ENCODE measurements around the gene SLX4IP.
A peak's percentile ranks its signal among the peaks of the same experiment; 100 is the strongest.

SLX4IP gene

GRCh38 chr20:10662661-10663458, 227.8 kb downstream of the SLX4IP start:
- TF ChIP-seq, protein P1, sequence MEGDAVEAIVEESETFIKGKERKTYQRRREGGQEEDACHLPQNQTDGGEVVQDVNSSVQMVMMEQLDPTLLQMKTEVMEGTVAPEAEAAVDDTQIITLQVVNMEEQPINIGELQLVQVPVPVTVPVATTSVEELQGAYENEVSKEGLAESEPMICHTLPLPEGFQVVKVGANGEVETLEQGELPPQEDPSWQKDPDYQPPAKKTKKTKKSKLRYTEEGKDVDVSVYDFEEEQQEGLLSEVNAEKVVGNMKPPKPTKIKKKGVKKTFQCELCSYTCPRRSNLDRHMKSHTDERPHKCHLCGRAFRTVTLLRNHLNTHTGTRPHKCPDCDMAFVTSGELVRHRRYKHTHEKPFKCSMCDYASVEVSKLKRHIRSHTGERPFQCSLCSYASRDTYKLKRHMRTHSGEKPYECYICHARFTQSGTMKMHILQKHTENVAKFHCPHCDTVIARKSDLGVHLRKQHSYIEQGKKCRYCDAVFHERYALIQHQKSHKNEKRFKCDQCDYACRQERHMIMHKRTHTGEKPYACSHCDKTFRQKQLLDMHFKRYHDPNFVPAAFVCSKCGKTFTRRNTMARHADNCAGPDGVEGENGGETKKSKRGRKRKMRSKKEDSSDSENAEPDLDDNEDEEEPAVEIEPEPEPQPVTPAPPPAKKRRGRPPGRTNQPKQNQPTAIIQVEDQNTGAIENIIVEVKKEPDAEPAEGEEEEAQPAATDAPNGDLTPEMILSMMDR (IDR thresholded peaks at IDR 0.05): no peak
- H3K79me2 ChIP-seq: peaks cover 12% of the 10 kb centered on the region
- no peak overlapping the region for H3K9ac ChIP-seq
- no peaks in the 10 kb centered on the region for H3K9me3 ChIP-seq (ENCODE audit: control insufficient read depth, low read length)
- H3K36me3 ChIP-seq (ENCODE audit: control insufficient read depth, insufficient read depth, low read length): no peaks in the 10 kb centered on the region
- H3K27ac ChIP-seq: no peak overlapping the region
- no peak overlapping the region for H3K4me2 ChIP-seq (ENCODE audit: low read length)
- no peaks in the 10 kb centered on the region for H3K27me3 ChIP-seq (ENCODE audit: control insufficient read depth, insufficient read depth, low read length)
- peaks cover 49% of the 10 kb centered on the region for H3K4me1 ChIP-seq
- H2AFZ ChIP-seq: no peak overlapping the region
- no peak overlapping the region for H3K4me3 ChIP-seq (ENCODE audit: low read depth, low read length)

DNA sequence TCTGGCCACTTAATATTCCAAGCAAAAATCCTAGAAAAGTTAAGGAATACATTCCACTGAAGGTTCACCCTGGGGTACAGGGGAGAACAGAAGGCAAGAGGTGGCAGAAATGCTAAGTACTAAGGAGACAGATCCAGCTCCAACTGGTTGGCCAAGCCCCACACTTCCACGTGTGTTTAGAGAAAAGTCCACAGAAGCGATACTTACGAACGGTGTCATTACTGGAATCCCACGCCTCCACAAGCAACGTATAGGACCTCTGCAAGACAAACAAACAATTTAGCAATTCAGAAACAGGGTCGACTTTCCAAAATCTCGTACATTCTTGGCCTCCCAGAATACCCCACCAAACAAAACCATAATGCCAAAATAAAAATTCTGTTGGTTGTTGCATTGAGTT, 228.7 kb downstream of the SLX4IP start:
- H2AFZ ChIP-seq: no peak overlapping the region
- H3K79me2 ChIP-seq: peaks cover 14% of the 10 kb centered on the region
- TF ChIP-seq, protein P1 (IDR thresholded peaks at IDR 0.05): no peak
- H3K9ac ChIP-seq: no peak overlapping the region
- H3K27ac ChIP-seq: no peak overlapping the region
- H3K4me1 ChIP-seq: peaks cover 49% of the 10 kb centered on the region
- H3K36me3 ChIP-seq (ENCODE audit: control insufficient read depth, insufficient read depth, low read length): no peaks in the 10 kb centered on the region
- no peaks in the 10 kb centered on the region for H3K27me3 ChIP-seq (ENCODE audit: control insufficient read depth, insufficient read depth, low read length)
- H3K9me3 ChIP-seq (ENCODE audit: control insufficient read depth, low read length): no peaks in the 10 kb centered on the region
- H3K4me2 ChIP-seq (ENCODE audit: low read length): no peak overlapping the region
- no peak overlapping the region for H3K4me3 ChIP-seq (ENCODE audit: low read depth, low read length)

- H3K27ac ChIP-seq: peak overlapping the region; percentile 48
- no peak overlapping the region for H3K4me3 ChIP-seq (ENCODE audit: low read depth, low read length)
- no peaks in the 10 kb centered on the region for H3K9me3 ChIP-seq (ENCODE audit: control insufficient read depth, low read length)
- H3K36me3 ChIP-seq (ENCODE audit: control insufficient read depth, insufficient read depth, low read length): no peaks in the 10 kb centered on the region
- TF ChIP-seq, protein P1 (IDR thresholded peaks at IDR 0.05): no peak
- peak overlapping the region; percentile 20 for H3K4me2 ChIP-seq (ENCODE audit: low read length)
- H3K9ac ChIP-seq: no peak overlapping the region
- peaks cover 50% of the 10 kb centered on the region for H3K4me1 ChIP-seq
- H2AFZ ChIP-seq: no peak overlapping the region
- no peaks in the 10 kb centered on the region for H3K27me3 ChIP-seq (ENCODE audit: control insufficient read depth, insufficient read depth, low read length)
- peaks cover 14% of the 10 kb centered on the region for H3K79me2 ChIP-seq
Observed at GRCh38 chr20:10665027-10665561, 230.0 kb downstream of the SLX4IP start.

DNA sequence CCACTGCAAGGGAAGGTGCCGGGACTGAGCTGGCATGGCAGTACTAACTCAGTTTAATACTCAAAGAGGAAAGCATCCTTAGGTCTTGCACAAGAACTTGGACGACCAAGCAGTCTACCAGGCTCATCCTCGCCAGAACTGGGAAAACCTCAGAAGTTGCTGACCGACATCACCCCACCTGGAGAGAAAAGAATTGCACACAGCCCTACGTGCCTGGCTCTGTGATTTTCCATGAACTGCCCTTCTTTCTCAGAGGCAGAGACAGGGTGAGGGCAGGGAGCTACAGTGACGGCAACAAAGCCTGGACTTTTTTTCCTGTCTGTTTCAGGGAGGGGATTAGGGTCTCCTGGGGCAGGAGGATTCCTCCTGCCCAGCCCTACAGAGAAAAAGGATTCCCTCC, 230.7 kb downstream of the SLX4IP start:
- Histone ChIP-seq H3K27ac (peak overlapping the region; percentile 37), H3K4me2 (ENCODE audit: low read length) (peak overlapping the region; percentile 20), H3K9ac (no peak overlapping the region), H3K36me3 (ENCODE audit: control insufficient read depth, insufficient read depth, low read length) (no peaks in the 10 kb centered on the region), H3K27me3 (ENCODE audit: control insufficient read depth, insufficient read depth, low read length) (no peaks in the 10 kb centered on the region), H2AFZ (no peak overlapping the region), H3K79me2 (peaks cover 14% of the 10 kb centered on the region), H3K4me3 (ENCODE audit: low read depth, low read length) (no peak overlapping the region), H3K9me3 (ENCODE audit: control insufficient read depth, low read length) (no peaks in the 10 kb centered on the region), H3K4me1 (peaks cover 46% of the 10 kb centered on the region)
- TF ChIP-seq, protein P1 (IDR thresholded peaks at IDR 0.05): no peak
